Thoracic aorta (tissue), 2 donors: ENCODE measurements around the gene UBE2L6. TPM values are rescaled to one million over a fixed set of nuclear protein-coding genes. Genes with fewer than 3 reads are reported as not detected.

Source experiments
- ATAC-seq: fragments of 150-250 bp; one replicate; pipeline ENCODE4 v1.8.0; 2017; ENCODE audit warnings: low read depth; ENCODE audit not compliant: insufficient number of reproducible peaks, low FRiP score
- DNase-seq: peaks from one replicate; pipeline ENCODE4 v3.0.0-alpha.2; 2020; ENCODE audit warnings: low spot score
- H3K27ac ChIP-seq, 2 donors: fragments of 200-600 bp; sonication (generic); 1 replicate in 1 of 2; 2 replicates in 1 of 2; pipeline ENCODE4 v1.5.1; 2016; ENCODE audit warnings: mild to moderate bottlenecking in 2 of 2, moderate library complexity in 2 of 2
- H3K27me3 ChIP-seq: fragments of 200-600 bp; sonication (generic); replicated peaks from 2 replicates; pipeline ENCODE4 v1.6.0; 2016; ENCODE audit warnings: mild to moderate bottlenecking; ENCODE audit not compliant: insufficient read depth
- H3K36me3 ChIP-seq: fragments of 200-600 bp; sonication (generic); one replicate; pipeline ENCODE4 v1.5.1; 2016
- H3K4me1 ChIP-seq, 2 donors: fragments of 200-600 bp; sonication (generic); 1 replicate in 1 of 2; 2 replicates in 1 of 2; pipeline versions ENCODE4 v1.5.1 to v1.6.0; 2016; ENCODE audit warnings: low read depth in 2 of 2, mild to moderate bottlenecking in 1 of 2; ENCODE audit not compliant: control insufficient read depth in 1 of 2
- H3K4me3 ChIP-seq: fragments of 200-600 bp; sonication (generic); 2 replicates; pipeline ENCODE4 v1.5.1; 2016; ENCODE audit warnings: mild to moderate bottlenecking
- H3K9me3 ChIP-seq: fragments of 200-600 bp; sonication (generic); 2 replicates; pipeline ENCODE4 v1.5.1; 2016
- CTCF ChIP-seq: fragments of 200-600 bp; sonication (generic); IDR thresholded peaks from one replicate; pipeline ENCODE4 v1.5.1; 2019; ENCODE audit warnings: antibody characterized with exemption
- total RNA-seq, 2 donors: library from RNA; depleted of rRNA; stranded (reverse); fragments of >200 nt; gene quantifications; one replicate each; pipeline versions ENCODE4 v1.1.0 to v1.2.3, GENCODE V29; 2016

UBE2L6 gene
- total RNA-seq, 2 donors from 2014 or later, result 22.6 to 45.8 TPM

GRCh38 chr11:57504511-57504910 lies 63.0 kb downstream of the UBE2L6 start:
- DNase-seq (no peak), ATAC-seq (no peak)
- TF ChIP-seq CTCF, result no peak
- Histone ChIP-seq H3K27ac (no peak overlapping the region), H3K27me3 (no peaks in the 10 kb centered on the region), H3K4me3 (no peak overlapping the region), H3K9me3 (no peaks in the 10 kb centered on the region), H3K4me1 (peaks cover 0 to 7% of the 10 kb centered on the region in 2 donors), H3K36me3 (no peaks in the 10 kb centered on the region)

GRCh38 chr11:57502870-57503269 lies 64.6 kb downstream of the UBE2L6 start:
- TF ChIP-seq CTCF, result no peak
- Histone ChIP-seq H3K27ac (no peak overlapping the region), H3K4me3 (no peak overlapping the region), H3K27me3 (no peaks in the 10 kb centered on the region), H3K9me3 (no peaks in the 10 kb centered on the region), H3K36me3 (no peaks in the 10 kb centered on the region), H3K4me1 (peaks cover 0 to 16% of the 10 kb centered on the region in 2 donors)
- no peak for ATAC-seq
- DNase-seq, result no peak

- Histone ChIP-seq H3K27me3 (no peaks in the 10 kb centered on the region), H3K36me3 (no peaks in the 10 kb centered on the region), H3K4me1 (peaks cover 0 to 16% of the 10 kb centered on the region in 2 donors), H3K27ac (no peak overlapping the region), H3K4me3 (no peak overlapping the region), H3K9me3 (no peaks in the 10 kb centered on the region)
- DNase-seq, result no peak
- TF ChIP-seq CTCF, result no peak
- no peak for ATAC-seq
Measured at GRCh38 chr11:57502376-57502775, 65.1 kb downstream of the UBE2L6 start.

- no peak for TF ChIP-seq CTCF
- ATAC-seq (no peak), DNase-seq (no peak)
- Histone ChIP-seq H3K27ac (peak overlapping the region in 1 of 2 donors; percentile 5), H3K36me3 (no peaks in the 10 kb centered on the region), H3K9me3 (no peaks in the 10 kb centered on the region), H3K27me3 (no peaks in the 10 kb centered on the region), H3K4me3 (no peak overlapping the region), H3K4me1 (peaks cover 0 to 16% of the 10 kb centered on the region in 2 donors)
Measured at GRCh38 chr11:57501953-57502352, 65.5 kb downstream of the UBE2L6 start.

Other genes starting within 250 kb of the UBE2L6 start
- gene TNKS1BP1, start 242.7 kb downstream of the UBE2L6 start, total RNA-seq, result 100 to 1,000 TPM; 105 to 153 TPM
- gene SSRP1, start 231.8 kb downstream of the UBE2L6 start, total RNA-seq, result 10 to 100 TPM; 42.0 to 51.4 TPM
- gene P2RX3, start 229.3 kb downstream of the UBE2L6 start, total RNA-seq, result not detected
- not detected for gene PRG3, start 186.5 kb downstream of the UBE2L6 start, total RNA-seq
- under 1 TPM in 1 of 2 donors, not detected in 1; 0.54 TPM for gene PRG2, start 177.0 kb downstream of the UBE2L6 start, total RNA-seq
- gene SLC43A3, start 140.6 kb downstream of the UBE2L6 start, total RNA-seq, result 10 to 100 TPM; 76.0 to 92.3 TPM
- under 1 TPM in 1 of 2 donors, not detected in 1; 0.35 TPM for gene RTN4RL2, start 107.1 kb downstream of the UBE2L6 start, total RNA-seq
- 10 to 100 TPM; 16.6 to 23.6 TPM for gene SLC43A1, start 52.0 kb downstream of the UBE2L6 start, total RNA-seq
- gene TIMM10, start 36.9 kb downstream of the UBE2L6 start, total RNA-seq, result 10 to 100 TPM; 19.5 to 33.5 TPM
- not detected for gene SMTNL1, start 30.1 kb downstream of the UBE2L6 start, total RNA-seq
- gene SERPING1, start 30.0 kb upstream of the UBE2L6 start, total RNA-seq, result 100 to 1,000 TPM; 674 to 695 TPM
- gene YPEL4, start 82.2 kb upstream of the UBE2L6 start, total RNA-seq, result 1 to 10 TPM; 1.1 to 1.2 TPM
- 10 to 100 TPM; 15.0 TPM for gene CLP1, start 90.1 kb upstream of the UBE2L6 start, total RNA-seq
- 10 to 100 TPM; 46.0 to 53.3 TPM for gene ZDHHC5, start 100.4 kb upstream of the UBE2L6 start, total RNA-seq
- gene MED19, start 144.5 kb upstream of the UBE2L6 start, total RNA-seq, result 10 to 100 TPM; 11.1 to 11.9 TPM
- gene TMX2, start 144.9 kb upstream of the UBE2L6 start, total RNA-seq, result 10 to 100 TPM; 47.4 to 57.2 TPM
- 10 to 100 TPM; 73.9 to 78.0 TPM for gene SELENOH, start 173.8 kb upstream of the UBE2L6 start, total RNA-seq
- gene BTBD18, start 184.1 kb upstream of the UBE2L6 start, total RNA-seq, result not detected
- gene CTNND1, start 194.1 kb upstream of the UBE2L6 start, total RNA-seq, result 100 to 1,000 TPM in 1 of 2 donors, 10 to 100 TPM in 1; 95.3 to 119 TPM